ENCODE data around the gene MAP7D1.

DNA sequence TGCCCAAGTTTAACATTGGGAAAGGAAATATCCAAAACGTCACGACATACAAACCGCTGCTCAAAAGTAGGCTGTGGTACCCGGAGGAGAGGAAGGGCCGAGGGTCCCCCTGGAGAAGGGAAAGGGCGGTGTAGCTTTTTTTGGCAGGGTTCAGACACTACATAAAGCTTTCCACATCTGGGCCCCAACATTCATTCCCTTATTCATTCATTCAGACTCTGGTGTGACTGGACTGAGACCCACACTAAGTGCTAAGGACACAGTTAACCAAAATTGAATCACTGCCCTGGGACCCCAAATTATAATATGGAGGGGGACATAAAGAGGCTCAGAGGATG is 20.7 kb upstream of the MAP7D1 start:
- TF ChIP-seq POLR2A (IDR thresholded peaks at IDR 0.05) = no peak
- TF ChIP-seq, protein P1, sequence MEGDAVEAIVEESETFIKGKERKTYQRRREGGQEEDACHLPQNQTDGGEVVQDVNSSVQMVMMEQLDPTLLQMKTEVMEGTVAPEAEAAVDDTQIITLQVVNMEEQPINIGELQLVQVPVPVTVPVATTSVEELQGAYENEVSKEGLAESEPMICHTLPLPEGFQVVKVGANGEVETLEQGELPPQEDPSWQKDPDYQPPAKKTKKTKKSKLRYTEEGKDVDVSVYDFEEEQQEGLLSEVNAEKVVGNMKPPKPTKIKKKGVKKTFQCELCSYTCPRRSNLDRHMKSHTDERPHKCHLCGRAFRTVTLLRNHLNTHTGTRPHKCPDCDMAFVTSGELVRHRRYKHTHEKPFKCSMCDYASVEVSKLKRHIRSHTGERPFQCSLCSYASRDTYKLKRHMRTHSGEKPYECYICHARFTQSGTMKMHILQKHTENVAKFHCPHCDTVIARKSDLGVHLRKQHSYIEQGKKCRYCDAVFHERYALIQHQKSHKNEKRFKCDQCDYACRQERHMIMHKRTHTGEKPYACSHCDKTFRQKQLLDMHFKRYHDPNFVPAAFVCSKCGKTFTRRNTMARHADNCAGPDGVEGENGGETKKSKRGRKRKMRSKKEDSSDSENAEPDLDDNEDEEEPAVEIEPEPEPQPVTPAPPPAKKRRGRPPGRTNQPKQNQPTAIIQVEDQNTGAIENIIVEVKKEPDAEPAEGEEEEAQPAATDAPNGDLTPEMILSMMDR (IDR thresholded peaks at IDR 0.05) = no peak

Data from gastroesophageal sphincter (tissue), 3 donors.